Measurements from ENCODE around the gene BDKRB1. TPM values are rescaled to one million over a fixed set of nuclear protein-coding genes. Genes with fewer than 3 reads are reported as not detected.

BDKRB1 gene
- total and polyA plus RNA-seq, 10 of the 15 experiments (the other 5 are each of a cell fraction or from before 2014, with no cell fraction given) = 0.21 TPM; not detected in 9

GRCh38 chr14:96286251-96286650 is 30.2 kb downstream of the BDKRB1 start (continued):
- no peak for TF ChIP-seq KDM1A (IDR thresholded peaks at IDR 0.05; ENCODE audit: borderline replicate concordance)
- TF ChIP-seq ZBTB11 (CRISPR knock-in tag; IDR thresholded peaks at IDR 0.05) = no peak
- TF ChIP-seq POLR2AphosphoS2 (IDR thresholded peaks at IDR 0.05; ENCODE audit: low read depth, low read length) = no peak
- TF ChIP-seq ATF3 (IDR thresholded peaks at IDR 0.05; ENCODE audit: borderline replicate concordance, extremely low read depth, low read depth, low read length) = no peak
- TF ChIP-seq EGR1 (IDR thresholded peaks at IDR 0.05; ENCODE audit: borderline replicate concordance in 1 of 2, low read depth in 2 of 2, low read length in 2 of 2) = no peak
- no peak for TF ChIP-seq ATF2 (IDR thresholded peaks at IDR 0.05; ENCODE audit: low read length)
- no peak for TF ChIP-seq CREM (IDR thresholded peaks at IDR 0.05; ENCODE audit: low read depth)
- no peak for TF ChIP-seq TAF1 (IDR thresholded peaks at IDR 0.05; ENCODE audit: borderline replicate concordance, low read depth, low read length)
- no peak for TF ChIP-seq STAT1 (conservative IDR thresholded peaks at IDR 0.05)
- TF ChIP-seq PBX3 (IDR thresholded peaks at IDR 0.05; ENCODE audit: insufficient replicate concordance, low read depth, low read length) = no peak
- no peak for TF ChIP-seq MAX (IDR thresholded peaks at IDR 0.05; ENCODE audit: low read depth, low read length)
